PC-3 (cell line): ENCODE data around the gene SRGN.

ENCODE experiments used
- EZH2 ChIP-seq: fragments of 300-600 bp; sonication (generic); IDR thresholded peaks from one replicate; pipeline ENCODE4 v1.6.1; 2017; ENCODE audit warnings: antibody characterized with exemption, mild to moderate bottlenecking, low read length; ENCODE audit not compliant: unreplicated experiment
- TF ChIP-seq, protein P1 (sequence below): fragments of 300-600 bp; sonication (generic); conservative IDR thresholded peaks from 2 replicates; pipeline ENCODE4 v1.5.1; 2017; ENCODE audit warnings: antibody characterized with exemption, low read depth, mild to moderate bottlenecking, low read length

DNA sequence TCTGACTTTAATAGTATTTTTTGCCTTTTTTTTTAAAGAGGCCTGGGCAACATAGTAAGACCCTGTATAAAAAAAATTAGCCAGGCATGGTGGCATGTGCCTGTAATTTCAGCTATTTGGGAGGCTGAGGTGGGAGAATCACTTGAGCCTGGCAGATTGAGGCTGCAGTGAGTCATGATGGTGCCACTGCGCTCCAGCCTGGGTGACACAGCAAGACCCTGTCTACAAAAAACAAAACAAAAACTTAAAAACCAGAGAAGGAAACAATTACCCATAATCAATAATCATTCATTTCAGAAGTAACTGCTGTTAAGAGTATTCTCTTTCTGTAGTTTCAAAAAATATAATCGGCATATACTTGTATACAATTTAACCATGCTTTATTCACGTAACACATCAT, 64.1 kb downstream of the SRGN start:
- TF ChIP-seq, protein P1, sequence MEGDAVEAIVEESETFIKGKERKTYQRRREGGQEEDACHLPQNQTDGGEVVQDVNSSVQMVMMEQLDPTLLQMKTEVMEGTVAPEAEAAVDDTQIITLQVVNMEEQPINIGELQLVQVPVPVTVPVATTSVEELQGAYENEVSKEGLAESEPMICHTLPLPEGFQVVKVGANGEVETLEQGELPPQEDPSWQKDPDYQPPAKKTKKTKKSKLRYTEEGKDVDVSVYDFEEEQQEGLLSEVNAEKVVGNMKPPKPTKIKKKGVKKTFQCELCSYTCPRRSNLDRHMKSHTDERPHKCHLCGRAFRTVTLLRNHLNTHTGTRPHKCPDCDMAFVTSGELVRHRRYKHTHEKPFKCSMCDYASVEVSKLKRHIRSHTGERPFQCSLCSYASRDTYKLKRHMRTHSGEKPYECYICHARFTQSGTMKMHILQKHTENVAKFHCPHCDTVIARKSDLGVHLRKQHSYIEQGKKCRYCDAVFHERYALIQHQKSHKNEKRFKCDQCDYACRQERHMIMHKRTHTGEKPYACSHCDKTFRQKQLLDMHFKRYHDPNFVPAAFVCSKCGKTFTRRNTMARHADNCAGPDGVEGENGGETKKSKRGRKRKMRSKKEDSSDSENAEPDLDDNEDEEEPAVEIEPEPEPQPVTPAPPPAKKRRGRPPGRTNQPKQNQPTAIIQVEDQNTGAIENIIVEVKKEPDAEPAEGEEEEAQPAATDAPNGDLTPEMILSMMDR, result no peak
- TF ChIP-seq EZH2, result no peak
